HepG2 (cell line): Measurements from ENCODE around the gene TBC1D12. TPM values are rescaled to one million over a fixed set of nuclear protein-coding genes. Genes with fewer than 3 reads are reported as not detected.

Experiments
- ARID5B ChIP-seq: IDR thresholded peaks from 2 replicates; pipeline ENCODE4 v1.4.0; 2020; ENCODE audit warnings: mild to moderate bottlenecking, missing genetic modification reagents
- KLF11 ChIP-seq: IDR thresholded peaks from 2 replicates; pipeline ENCODE4 v1.6.1; 2016; ENCODE audit warnings: missing compliant biosample characterization
- MAZ ChIP-seq, 2 experiments: sonication (generic) in 1 of 2; formaldehyde crosslinking in 1 of 2; IDR thresholded peaks; 2 replicates each; pipeline versions ENCODE4 v1.5.0 to v1.6.1; 2012 to 2020; ENCODE audit warnings: low read depth in 2 of 2, mild to moderate bottlenecking in 2 of 2, borderline replicate concordance in 1 of 2, improper control_type of control experiment in 1 of 2, low read length in 1 of 2, missing genetic modification reagents in 1 of 2, moderate library complexity in 1 of 2
- PAX8 ChIP-seq: sonication (generic); formaldehyde crosslinking; IDR thresholded peaks from 2 replicates; pipeline ENCODE4 v1.8.0; 2022; ENCODE audit warnings: mild to moderate bottlenecking, missing genetic modification reagents, borderline replicate concordance
- RFXAP ChIP-seq: sonication (generic); formaldehyde crosslinking; IDR thresholded peaks from 2 replicates; pipeline ENCODE4 v1.4.0; 2020; ENCODE audit warnings: missing genetic modification reagents, borderline replicate concordance
- STAT5B ChIP-seq: sonication (generic); formaldehyde crosslinking; IDR thresholded peaks from 2 replicates; pipeline ENCODE4 v1.4.0; 2020; ENCODE audit warnings: missing genetic modification reagents
- TOE1 ChIP-seq: sonication (generic); formaldehyde crosslinking; IDR thresholded peaks from 2 replicates; pipeline ENCODE4 v1.4.0; 2020; ENCODE audit warnings: mild to moderate bottlenecking, missing genetic modification reagents
- TOPORS ChIP-seq: sonication (generic); formaldehyde crosslinking; IDR thresholded peaks from 2 replicates; pipeline ENCODE4 v1.8.0; 2023; ENCODE audit warnings: mild to moderate bottlenecking, missing genetic modification reagents
- ZBTB14 ChIP-seq: sonication (generic); formaldehyde crosslinking; IDR thresholded peaks from 2 replicates; pipeline ENCODE4 v1.4.0; 2020; ENCODE audit warnings: missing genetic modification reagents
- ZBTB3 ChIP-seq: sonication (generic); formaldehyde crosslinking; IDR thresholded peaks from 2 replicates; pipeline ENCODE4 v1.4.0; 2020; ENCODE audit warnings: low read depth, mild to moderate bottlenecking, moderate library complexity, missing genetic modification reagents, borderline replicate concordance
- ZNF232 ChIP-seq: sonication (generic); formaldehyde crosslinking; IDR thresholded peaks from 2 replicates; pipeline ENCODE4 v1.4.0; 2020; ENCODE audit warnings: missing genetic modification reagents, borderline replicate concordance
- ZNF333 ChIP-seq: sonication (generic); formaldehyde crosslinking; IDR thresholded peaks from 2 replicates; pipeline ENCODE4 v1.4.0; 2020; ENCODE audit warnings: mild to moderate bottlenecking, missing genetic modification reagents, borderline replicate concordance
- ZNF570 ChIP-seq: sonication (generic); formaldehyde crosslinking; IDR thresholded peaks from 2 replicates; pipeline ENCODE4 v1.4.0; 2020; ENCODE audit warnings: mild to moderate bottlenecking, missing genetic modification reagents, borderline replicate concordance
- ZNF607 ChIP-seq: sonication (generic); formaldehyde crosslinking; IDR thresholded peaks from 2 replicates; pipeline ENCODE4 v1.5.1; 2020; ENCODE audit warnings: missing genetic modification reagents, mild to moderate bottlenecking, borderline replicate concordance
- ZNF709 ChIP-seq: sonication (generic); formaldehyde crosslinking; IDR thresholded peaks from 2 replicates; pipeline ENCODE4 v1.5.0; 2020; ENCODE audit warnings: mild to moderate bottlenecking, missing genetic modification reagents
- ZSCAN12 ChIP-seq: sonication (generic); formaldehyde crosslinking; IDR thresholded peaks from 2 replicates; pipeline ENCODE4 v1.9.0; 2021; ENCODE audit warnings: mild to moderate bottlenecking, missing genetic modification reagents
- polyA plus RNA-seq, 8 experiments: library from polyadenylated mRNA; depleted of rRNA in 3 of 8; stranded (reverse) in 7 of 8; unstranded in 1 of 8; fragments of >200 nt; fragmentation: Illumina TruSeq in 4 of 8; extraction: Trizol in 4 of 8; gene quantifications; 2 replicates each; pipeline versions ENCODE4 v1.2.1 to v1.2.3, GENCODE V29; 2011 to 2016; ENCODE audit warnings: low read depth in 4 of 8, missing spikeins in 1 of 8, mixed read lengths in 1 of 8; ENCODE audit not compliant: insufficient read depth in 1 of 8
- total RNA-seq, 5 experiments: library from RNA; depleted of rRNA; stranded (reverse); fragments of >200 nt; fragmentation: Illumina TruSeq; extraction: Trizol; gene quantifications; 2 replicates each; pipeline ENCODE4 v1.2.3, GENCODE V29; 2016; ENCODE audit warnings: low read depth in 1 of 5
- TF ChIP-seq, protein P1 (sequence below): sonication (generic); formaldehyde crosslinking; IDR thresholded peaks from 2 replicates; pipeline ENCODE4; 2020; ENCODE audit warnings: missing genetic modification reagents, mild to moderate bottlenecking, borderline replicate concordance
- TF ChIP-seq, protein P2 (sequence below): IDR thresholded peaks from 2 replicates; pipeline ENCODE4 v1.6.1; 2018; ENCODE audit warnings: missing genetic modification reagents

The TBC1D12 gene
- total and polyA plus RNA-seq, 2 of the 13 experiments (the other 11 are each of a cell fraction or from before 2014, with no cell fraction given), result 5.7 to 6.2 TPM

- TF ChIP-seq ARID5B (CRISPR knock-in tag), result peak; percentile 50; the same call in 1 of the 2 replicates
- TF ChIP-seq ZNF333 (CRISPR knock-in tag), result peak; percentile 93; the same call in 1 of the 2 replicates
- TF ChIP-seq, protein P1, sequence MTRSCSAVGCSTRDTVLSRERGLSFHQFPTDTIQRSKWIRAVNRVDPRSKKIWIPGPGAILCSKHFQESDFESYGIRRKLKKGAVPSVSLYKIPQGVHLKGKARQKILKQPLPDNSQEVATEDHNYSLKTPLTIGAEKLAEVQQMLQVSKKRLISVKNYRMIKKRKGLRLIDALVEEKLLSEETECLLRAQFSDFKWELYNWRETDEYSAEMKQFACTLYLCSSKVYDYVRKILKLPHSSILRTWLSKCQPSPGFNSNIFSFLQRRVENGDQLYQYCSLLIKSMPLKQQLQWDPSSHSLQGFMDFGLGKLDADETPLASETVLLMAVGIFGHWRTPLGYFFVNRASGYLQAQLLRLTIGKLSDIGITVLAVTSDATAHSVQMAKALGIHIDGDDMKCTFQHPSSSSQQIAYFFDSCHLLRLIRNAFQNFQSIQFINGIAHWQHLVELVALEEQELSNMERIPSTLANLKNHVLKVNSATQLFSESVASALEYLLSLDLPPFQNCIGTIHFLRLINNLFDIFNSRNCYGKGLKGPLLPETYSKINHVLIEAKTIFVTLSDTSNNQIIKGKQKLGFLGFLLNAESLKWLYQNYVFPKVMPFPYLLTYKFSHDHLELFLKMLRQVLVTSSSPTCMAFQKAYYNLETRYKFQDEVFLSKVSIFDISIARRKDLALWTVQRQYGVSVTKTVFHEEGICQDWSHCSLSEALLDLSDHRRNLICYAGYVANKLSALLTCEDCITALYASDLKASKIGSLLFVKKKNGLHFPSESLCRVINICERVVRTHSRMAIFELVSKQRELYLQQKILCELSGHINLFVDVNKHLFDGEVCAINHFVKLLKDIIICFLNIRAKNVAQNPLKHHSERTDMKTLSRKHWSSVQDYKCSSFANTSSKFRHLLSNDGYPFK (CRISPR knock-in tag), result peak; percentile 65; the same call in 1 of the 2 replicates
- TF ChIP-seq ZNF607 (CRISPR knock-in tag), result 0 out of 2 replicates have a peak, but pooled peaks have one; percentile 24
- TF ChIP-seq ZBTB14 (CRISPR knock-in tag), result peak; percentile 95
- TF ChIP-seq ZNF709 (CRISPR knock-in tag), result peak; percentile 64
- no peak for TF ChIP-seq ZBTB3
- TF ChIP-seq ZNF570, result no peak
- TF ChIP-seq, protein P2, sequence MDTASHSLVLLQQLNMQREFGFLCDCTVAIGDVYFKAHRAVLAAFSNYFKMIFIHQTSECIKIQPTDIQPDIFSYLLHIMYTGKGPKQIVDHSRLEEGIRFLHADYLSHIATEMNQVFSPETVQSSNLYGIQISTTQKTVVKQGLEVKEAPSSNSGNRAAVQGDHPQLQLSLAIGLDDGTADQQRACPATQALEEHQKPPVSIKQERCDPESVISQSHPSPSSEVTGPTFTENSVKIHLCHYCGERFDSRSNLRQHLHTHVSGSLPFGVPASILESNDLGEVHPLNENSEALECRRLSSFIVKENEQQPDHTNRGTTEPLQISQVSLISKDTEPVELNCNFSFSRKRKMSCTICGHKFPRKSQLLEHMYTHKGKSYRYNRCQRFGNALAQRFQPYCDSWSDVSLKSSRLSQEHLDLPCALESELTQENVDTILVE (CRISPR knock-in tag), result no peak
- peak; percentile 21; the same call in 1 of the 2 replicates for TF ChIP-seq KLF11
- no peak for TF ChIP-seq TOPORS (CRISPR knock-in tag)
- no peak for TF ChIP-seq PAX8 (CRISPR knock-in tag)
- no peak for TF ChIP-seq ZSCAN12 (CRISPR knock-in tag)
- no peak; the same call in 1 of the 2 replicates for TF ChIP-seq RFXAP (CRISPR knock-in tag)
- TF ChIP-seq STAT5B (CRISPR knock-in tag), result no peak
- no peak for TF ChIP-seq TOE1
- TF ChIP-seq MAZ (IDR thresholded peaks at IDR 0.05; ENCODE audit: borderline replicate concordance, low read depth, low read length), result no peak
- no peak for TF ChIP-seq MAZ (CRISPR knock-in tag; IDR thresholded peaks at IDR 0.05; ENCODE audit: low read depth)
- TF ChIP-seq ZNF232 (CRISPR knock-in tag), result 0 out of 2 replicates have a peak, but pooled peaks have one; percentile 40
Measured at GRCh38 chr10:94402204-94402842, at the start of gene TBC1D12 (continued).
